Osteocyte (in vitro differentiated cells): ENCODE data around the gene KCNC1. TPM values are rescaled to one million over a fixed set of nuclear protein-coding genes. Genes with fewer than 3 reads are reported as not detected.

Source experiments
- DNase-seq: peaks from one replicate; pipeline ENCODE4 v3.0.0; 2021; ENCODE audit warnings: mixed read lengths; ENCODE audit not compliant: unreplicated experiment; ENCODE audit errors: extremely low spot score
- H3K27ac Mint-ChIP-seq: one replicate; pipeline ENCODE4 v1.8.0; 2021; ENCODE audit warnings: mild to moderate bottlenecking, mixed read lengths; ENCODE audit not compliant: unreplicated experiment
- H3K27me3 Mint-ChIP-seq: one replicate; pipeline ENCODE4 v1.8.0; 2021; ENCODE audit warnings: mixed read lengths; ENCODE audit not compliant: unreplicated experiment
- H3K36me3 Mint-ChIP-seq: one replicate; pipeline ENCODE4 v1.8.0; 2021; ENCODE audit warnings: mixed read lengths; ENCODE audit not compliant: unreplicated experiment
- H3K4me1 Mint-ChIP-seq: one replicate; pipeline ENCODE4 v1.8.0; 2021; ENCODE audit warnings: mixed read lengths; ENCODE audit not compliant: unreplicated experiment
- H3K4me3 Mint-ChIP-seq: one replicate; pipeline ENCODE4 v1.8.0; 2021; ENCODE audit warnings: mild to moderate bottlenecking, moderate library complexity, mixed read lengths; ENCODE audit not compliant: unreplicated experiment
- H3K9me3 Mint-ChIP-seq: one replicate; pipeline ENCODE4 v1.8.0; 2021; ENCODE audit warnings: mixed read lengths; ENCODE audit not compliant: unreplicated experiment
- CTCF ChIP-seq: fragments of 200-600 bp; sonication (generic); IDR thresholded peaks from 2 replicates; pipeline ENCODE4 v1.5.0; 2021; ENCODE audit warnings: antibody characterized with exemption, mild to moderate bottlenecking, moderate library complexity
- total RNA-seq: library from RNA; stranded (reverse); gene quantifications from 2 replicates; pipeline ENCODE4 v1.2.1, GENCODE V29; 2021

KCNC1 gene
- total RNA-seq, 1 donor from 2014 or later: not detected

DNA sequence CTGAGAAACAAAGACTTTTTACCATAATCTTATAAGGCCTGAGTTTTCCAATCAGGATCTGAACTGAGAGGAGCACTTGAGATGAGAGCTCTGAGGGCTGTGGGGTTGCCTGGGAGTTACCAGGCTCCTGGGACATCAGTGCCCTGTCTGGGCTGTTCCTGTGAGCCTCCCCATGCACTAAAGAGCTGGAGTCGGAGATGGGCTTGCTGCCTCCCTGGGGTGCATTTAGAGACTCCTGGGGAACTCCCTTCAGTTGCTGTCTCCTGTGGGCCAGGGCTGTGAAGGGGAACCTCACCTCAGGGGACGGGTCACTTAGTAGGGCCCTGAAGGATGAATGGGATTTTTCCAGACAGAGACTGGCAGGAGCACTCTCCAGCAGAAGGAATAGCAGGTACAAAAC is 33.3 kb downstream of the KCNC1 start:
- H3K9me3 Mint-ChIP-seq: no peaks in the 10 kb centered on the region
- TF ChIP-seq CTCF: no peak
- H3K4me1 Mint-ChIP-seq: no peaks in the 10 kb centered on the region
- H3K27ac Mint-ChIP-seq: no peak overlapping the region
- H3K27me3 Mint-ChIP-seq: no peaks in the 10 kb centered on the region
- no peak for DNase-seq
- H3K36me3 Mint-ChIP-seq: no peaks in the 10 kb centered on the region
- H3K4me3 Mint-ChIP-seq: no peak overlapping the region

- Mint-ChIP-seq H3K36me3 (no peaks in the 10 kb centered on the region), H3K9me3 (no peaks in the 10 kb centered on the region), H3K27ac (no peak overlapping the region), H3K27me3 (no peaks in the 10 kb centered on the region), H3K4me3 (no peak overlapping the region), H3K4me1 (no peaks in the 10 kb centered on the region)
- DNase-seq: no peak
- no peak for TF ChIP-seq CTCF
These were observed 34.0 kb downstream of the KCNC1 start for GRCh38 chr11:17768547-17768946.

GRCh38 chr11:17769218-17769617 is 34.6 kb downstream of the KCNC1 start:
- Mint-ChIP-seq H3K4me3 (no peak overlapping the region), H3K4me1 (no peaks in the 10 kb centered on the region), H3K27me3 (no peaks in the 10 kb centered on the region), H3K27ac (no peak overlapping the region), H3K9me3 (no peaks in the 10 kb centered on the region), H3K36me3 (no peaks in the 10 kb centered on the region)
- DNase-seq: no peak
- no peak for TF ChIP-seq CTCF

- no peak for TF ChIP-seq CTCF
- Mint-ChIP-seq H3K27ac (no peak overlapping the region), H3K27me3 (no peaks in the 10 kb centered on the region), H3K4me3 (no peak overlapping the region), H3K9me3 (no peaks in the 10 kb centered on the region), H3K36me3 (no peaks in the 10 kb centered on the region), H3K4me1 (no peaks in the 10 kb centered on the region)
- no peak for DNase-seq
These were observed 35.6 kb downstream of the KCNC1 start for GRCh38 chr11:17770048-17770652.

DNA sequence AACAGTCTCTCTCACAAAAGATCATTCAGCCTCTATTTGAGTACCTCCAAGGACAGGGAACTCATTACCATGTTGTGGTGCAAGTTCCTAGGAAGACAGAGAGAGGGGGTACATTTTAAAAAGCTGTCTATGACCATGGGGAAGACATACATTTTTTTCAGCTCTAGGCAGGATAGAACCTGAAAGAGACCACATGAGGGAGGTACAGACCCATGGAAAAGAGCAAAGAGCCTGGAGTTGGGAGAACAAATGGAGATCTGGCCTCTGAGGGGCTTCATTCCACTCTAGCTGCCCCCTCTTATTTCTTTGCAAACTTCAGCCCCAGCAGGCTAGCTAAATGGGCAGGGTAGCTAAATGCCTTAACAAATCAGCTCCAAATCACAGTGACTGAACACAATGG is 36.3 kb downstream of the KCNC1 start:
- Mint-ChIP-seq H3K36me3 (no peaks in the 10 kb centered on the region), H3K27ac (no peak overlapping the region), H3K4me3 (no peak overlapping the region), H3K27me3 (no peaks in the 10 kb centered on the region), H3K4me1 (no peaks in the 10 kb centered on the region), H3K9me3 (no peaks in the 10 kb centered on the region)
- no peak for TF ChIP-seq CTCF
- no peak for DNase-seq
